Esophagus squamous epithelium (tissue), 5 donors: ENCODE results near the gene ANO5. TPM values are rescaled to one million over a fixed set of nuclear protein-coding genes. Genes with fewer than 3 reads are reported as not detected.

Source experiments
- DNase-seq: peaks from one replicate; lab custom pipeline; 2025; lab: John Stamatoyannopoulos, UW
- H3K27ac ChIP-seq, 4 donors: fragments of 200-600 bp; sonication (generic); one replicate each; pipeline ENCODE4 v1.5.1; 2016 to 2019; ENCODE audit warnings: mild to moderate bottlenecking in 1 of 4
- H3K27me3 ChIP-seq, 4 donors: fragments of 200-600 bp; sonication (generic); 1 replicate in 3 of 4; 2 replicates in 1 of 4; pipeline versions ENCODE4 v1.5.1 to v1.6.0; 2017 to 2021; ENCODE audit warnings: antibody characterized with exemption in 1 of 4
- H3K36me3 ChIP-seq, 3 donors: fragments of 200-600 bp; sonication (generic); one replicate each; pipeline ENCODE4 v1.5.1; 2016 to 2019
- H3K4me1 ChIP-seq, 3 donors: fragments of 200-600 bp; sonication (generic); one replicate each; pipeline ENCODE4 v1.5.1; 2017 to 2019
- H3K4me3 ChIP-seq, 4 donors: fragments of 200-600 bp; sonication (generic); 1 replicate in 3 of 4; 2 replicates in 1 of 4; pipeline ENCODE4 v1.5.1; 2016 to 2019; ENCODE audit warnings: mild to moderate bottlenecking in 2 of 4, moderate library complexity in 1 of 4
- H3K9me3 ChIP-seq, 3 donors: fragments of 200-600 bp; sonication (generic); one replicate each; pipeline ENCODE4 v1.5.1; 2016 to 2019
- POLR2A ChIP-seq, 4 donors: fragments of 450-650 bp; IDR thresholded peaks; one replicate each; pipeline ENCODE4 v1.6.1; 2017; ENCODE audit warnings: antibody characterized with exemption in 4 of 4, mild to moderate bottlenecking in 4 of 4, moderate library complexity in 3 of 4
- WGBS, 2 donors: methylation state at CpG; one replicate each; pipeline ENCODE4 v1.1.5; 2018; 5-methylcytosine and 5-hydroxymethylcytosine counted together
- intact Hi-C: fragments of 100-400 bp; cut with DNase I; formaldehyde crosslinking; loops from one replicate; pipeline ENCODE4 v1.15.0; 2022
- total RNA-seq, 4 donors: library from RNA; depleted of rRNA; stranded (reverse); fragments of >200 nt; gene quantifications; one replicate each; pipeline ENCODE4 v1.1.0, GENCODE V29; 2016
- TF ChIP-seq, protein P1 (sequence below), 6 experiments: fragments of 450-650 bp in 4 of 6; fragments of 200-600 bp in 2 of 6; sonication (generic) in 2 of 6; IDR thresholded peaks; one replicate each; pipeline ENCODE4 v1.5.1; 2016 to 2019; ENCODE audit warnings: antibody characterized with exemption in 6 of 6, mild to moderate bottlenecking in 4 of 6, moderate library complexity in 4 of 6
- donor health status: DM: yes; HTN: yes; CAD: no.

The ANO5 gene
- total RNA-seq, 4 donors from 2014 or later, result 0.04 to 2.3 (median 0.39) TPM

DNA sequence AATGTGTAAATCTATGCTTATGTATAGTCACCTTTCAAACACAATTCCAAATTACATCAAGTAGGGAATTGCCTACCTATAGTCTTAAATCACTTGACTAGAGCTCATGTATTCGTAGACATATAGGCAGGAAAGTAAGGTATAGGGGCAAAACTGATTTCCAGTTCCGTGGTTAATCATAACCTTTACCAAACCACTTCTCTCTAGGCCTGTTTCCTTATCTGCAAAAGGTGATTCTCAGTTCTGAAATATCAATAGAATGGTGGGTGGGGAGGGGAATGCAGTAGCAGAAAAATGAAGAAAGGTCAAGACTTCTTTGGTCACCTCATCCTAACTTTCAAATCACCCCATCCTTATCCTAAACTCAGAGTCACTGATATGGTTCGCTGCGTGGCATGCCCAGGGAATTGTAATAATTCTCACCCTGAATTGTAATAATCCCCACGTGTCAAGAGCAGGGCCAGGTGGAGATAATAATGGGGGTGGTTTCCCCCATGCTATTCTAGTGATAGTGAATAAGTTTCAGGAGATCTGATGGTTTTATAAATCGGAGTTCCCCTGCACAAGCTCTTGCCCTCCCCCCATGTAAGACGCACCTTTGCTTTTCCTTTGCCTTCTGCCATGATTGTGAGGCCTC, 1.9 kb upstream of the ANO5 start:
- 75 to 87% methylated on average over 7 of the region's 7 CpGs for WGBS, 2 donors
- Histone ChIP-seq H3K9me3 (no peaks in the 10 kb centered on the region), H3K36me3 (no peaks in the 10 kb centered on the region), H3K4me1 (peaks cover 0 to 24% (median 0%) of the 10 kb centered on the region in 3 donors), H3K27ac (no peak overlapping the region), H3K27me3 (peaks cover 0 to 27% (median 0%) of the 10 kb centered on the region in 4 donors), H3K4me3 (no peak overlapping the region)
- intact Hi-C loops, result no loop called here
- DNase-seq, result no peak
- TF ChIP-seq POLR2A (IDR thresholded peaks at IDR 0.05), result no peak
- TF ChIP-seq, protein P1, sequence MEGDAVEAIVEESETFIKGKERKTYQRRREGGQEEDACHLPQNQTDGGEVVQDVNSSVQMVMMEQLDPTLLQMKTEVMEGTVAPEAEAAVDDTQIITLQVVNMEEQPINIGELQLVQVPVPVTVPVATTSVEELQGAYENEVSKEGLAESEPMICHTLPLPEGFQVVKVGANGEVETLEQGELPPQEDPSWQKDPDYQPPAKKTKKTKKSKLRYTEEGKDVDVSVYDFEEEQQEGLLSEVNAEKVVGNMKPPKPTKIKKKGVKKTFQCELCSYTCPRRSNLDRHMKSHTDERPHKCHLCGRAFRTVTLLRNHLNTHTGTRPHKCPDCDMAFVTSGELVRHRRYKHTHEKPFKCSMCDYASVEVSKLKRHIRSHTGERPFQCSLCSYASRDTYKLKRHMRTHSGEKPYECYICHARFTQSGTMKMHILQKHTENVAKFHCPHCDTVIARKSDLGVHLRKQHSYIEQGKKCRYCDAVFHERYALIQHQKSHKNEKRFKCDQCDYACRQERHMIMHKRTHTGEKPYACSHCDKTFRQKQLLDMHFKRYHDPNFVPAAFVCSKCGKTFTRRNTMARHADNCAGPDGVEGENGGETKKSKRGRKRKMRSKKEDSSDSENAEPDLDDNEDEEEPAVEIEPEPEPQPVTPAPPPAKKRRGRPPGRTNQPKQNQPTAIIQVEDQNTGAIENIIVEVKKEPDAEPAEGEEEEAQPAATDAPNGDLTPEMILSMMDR (IDR thresholded peaks at IDR 0.05), result no peak

DNA sequence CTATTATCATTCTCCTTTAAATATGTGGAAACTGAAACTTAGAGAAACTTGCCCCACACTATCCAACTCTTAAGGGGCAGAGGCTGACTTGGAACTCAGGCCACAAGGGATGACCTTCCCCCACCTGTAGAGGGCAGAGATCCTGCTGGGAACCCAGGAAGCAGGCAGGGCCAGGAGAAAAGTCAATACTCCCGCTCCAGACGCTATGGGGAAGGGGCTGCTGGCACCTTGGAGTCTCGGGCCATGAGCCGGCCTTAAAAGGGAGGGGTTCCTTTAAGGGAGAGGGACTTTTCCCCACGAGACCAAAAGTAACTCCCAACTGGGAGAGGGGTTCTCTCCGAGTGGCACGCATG, 620 bp upstream of the ANO5 start:
- H3K27ac ChIP-seq, result peak overlapping the region in 3 of 4 donors; percentile 12 to 61 (median 27)
- intact Hi-C loops, result no loop called here
- H3K9me3 ChIP-seq, result no peaks in the 10 kb centered on the region
- 0 to 18% methylated on average over 3 to 5 of the region's 7 CpGs for WGBS, 2 donors
- TF ChIP-seq, protein P1 (IDR thresholded peaks at IDR 0.05), result no peak
- TF ChIP-seq POLR2A (IDR thresholded peaks at IDR 0.05), result no peak
- no peak for DNase-seq
- H3K36me3 ChIP-seq, result no peaks in the 10 kb centered on the region
- peak overlapping the region; percentile 35 to 66 (median 50) for H3K4me3 ChIP-seq
- H3K27me3 ChIP-seq, result peaks cover 0 to 27% (median 0%) of the 10 kb centered on the region in 4 donors
- peaks cover 0 to 24% (median 0%) of the 10 kb centered on the region in 3 donors for H3K4me1 ChIP-seq

DNA sequence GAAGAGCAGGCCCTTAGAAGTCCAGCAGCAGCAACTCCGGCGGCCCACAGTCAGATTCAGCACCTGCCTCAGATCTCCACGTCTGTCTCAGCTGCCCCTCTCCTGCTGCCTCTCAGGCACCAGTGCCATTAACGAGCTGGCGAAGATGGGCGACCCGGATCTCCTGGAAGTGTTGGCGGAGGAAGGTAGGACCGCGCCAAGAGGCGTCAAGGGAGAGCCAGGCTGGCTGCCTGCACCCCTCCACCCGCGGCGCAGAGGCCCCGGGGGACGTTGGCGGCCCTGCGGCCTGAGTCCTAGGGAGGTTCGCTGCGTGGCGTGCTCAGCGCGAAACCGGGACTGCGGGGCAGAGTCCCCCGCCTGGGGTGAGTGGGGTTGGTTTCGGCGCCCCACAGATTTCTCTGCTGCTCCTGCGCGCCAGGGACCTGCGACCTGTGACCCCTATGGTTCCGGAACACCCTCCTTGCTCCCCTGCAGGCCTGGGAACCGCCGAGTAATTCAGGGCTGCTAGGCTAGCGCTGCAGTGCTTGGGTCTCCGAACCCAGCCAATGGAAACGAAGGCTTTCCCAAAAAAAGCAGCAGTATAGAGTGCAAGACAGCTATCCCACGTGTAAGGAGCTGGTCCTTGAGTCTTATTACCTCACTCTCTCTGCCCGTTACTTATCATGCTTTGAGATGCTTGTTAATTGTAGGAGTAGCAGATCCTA, 615 bp downstream of the ANO5 start:
- DNase-seq, result no peak
- H3K27ac ChIP-seq, result peak overlapping the region; percentile 1 to 61 (median 19)
- 0 to 5% methylated on average over 7 to 14 of the region's 39 CpGs for WGBS, 2 donors
- H3K27me3 ChIP-seq, result peaks cover 0 to 27% (median 0%) of the 10 kb centered on the region in 4 donors
- H3K36me3 ChIP-seq, result no peaks in the 10 kb centered on the region
- no peaks in the 10 kb centered on the region for H3K9me3 ChIP-seq
- no peak for TF ChIP-seq POLR2A (IDR thresholded peaks at IDR 0.05)
- TF ChIP-seq, protein P1 (IDR thresholded peaks at IDR 0.05), result no peak
- intact Hi-C loops, result no loop called here
- peak overlapping the region; percentile 35 to 66 (median 50) for H3K4me3 ChIP-seq
- H3K4me1 ChIP-seq, result peaks cover 0 to 24% (median 0%) of the 10 kb centered on the region in 3 donors

DNA sequence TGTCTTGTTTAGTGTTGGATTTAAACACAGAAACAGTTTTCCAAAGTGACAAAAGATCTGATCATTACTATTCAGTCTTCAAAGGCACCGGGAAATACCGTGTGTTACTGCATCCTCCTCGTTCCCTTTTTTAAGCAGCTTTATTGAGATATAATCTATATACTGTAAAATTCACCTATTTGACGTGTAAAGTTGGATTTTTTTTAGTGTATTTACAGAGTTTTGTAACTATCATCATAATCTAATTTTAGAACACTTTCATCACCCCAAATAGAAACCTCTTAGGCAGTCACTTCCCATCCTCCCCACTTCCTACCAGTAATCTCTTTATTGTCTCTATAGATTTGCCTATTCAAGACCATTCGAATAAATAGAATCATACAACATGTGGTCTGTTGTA, 1.4 kb downstream of the ANO5 start:
- no peak for TF ChIP-seq POLR2A (IDR thresholded peaks at IDR 0.05)
- TF ChIP-seq, protein P1 (IDR thresholded peaks at IDR 0.05), result no peak
- Histone ChIP-seq H3K4me1 (peaks cover 0 to 24% (median 0%) of the 10 kb centered on the region in 3 donors), H3K36me3 (no peaks in the 10 kb centered on the region), H3K27ac (no peak overlapping the region), H3K4me3 (peak overlapping the region in 1 of 4 donors; percentile 66), H3K27me3 (peaks cover 0 to 27% (median 0%) of the 10 kb centered on the region in 4 donors), H3K9me3 (no peaks in the 10 kb centered on the region)
- intact Hi-C loops, result no loop called here
- WGBS, 2 donors, result 31 to 46% methylated on average over 5 of the region's 5 CpGs
- no peak for DNase-seq

DNA sequence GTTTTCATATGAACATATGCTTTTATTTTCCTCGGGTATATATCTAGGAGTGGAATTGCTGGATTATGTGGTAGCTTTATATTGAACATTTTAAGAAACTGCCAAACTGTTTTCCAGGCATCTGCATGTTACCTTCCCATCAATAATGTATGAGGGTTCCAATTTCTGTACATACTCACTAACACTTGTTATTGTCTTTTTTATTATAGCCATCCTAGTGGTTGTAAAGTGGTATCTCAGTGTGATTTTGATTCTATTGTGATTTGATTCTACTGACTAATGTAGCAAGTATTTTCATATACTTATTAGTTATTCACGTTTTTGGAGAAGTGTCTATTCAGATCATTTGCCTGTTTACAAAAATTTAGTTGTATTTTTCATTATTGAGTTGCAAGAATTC, 2.0 kb downstream of the ANO5 start:
- Histone ChIP-seq H3K27me3 (peaks cover 0 to 27% (median 0%) of the 10 kb centered on the region in 4 donors), H3K27ac (no peak overlapping the region), H3K4me1 (peaks cover 0 to 24% (median 0%) of the 10 kb centered on the region in 3 donors), H3K9me3 (no peaks in the 10 kb centered on the region), H3K4me3 (no peak overlapping the region), H3K36me3 (no peaks in the 10 kb centered on the region)
- intact Hi-C loops, result no loop called here
- TF ChIP-seq, protein P1 (IDR thresholded peaks at IDR 0.05), result no peak
- TF ChIP-seq POLR2A (IDR thresholded peaks at IDR 0.05), result no peak
- DNase-seq, result no peak
- WGBS, 2 donors, result 47 to 54% methylated on average over 2 of the region's 2 CpGs
